Measurements from ENCODE around the gene DEFB131B. TPM values are rescaled to one million over a fixed set of nuclear protein-coding genes. Genes with fewer than 3 reads are reported as not detected.
"Not testable (repeated sequence)": the region's sequence is repeated elsewhere in the genome, so short reads cannot be mapped to it uniquely, and the experiment has no call there.

The DEFB131B gene
- total RNA-seq, 1 donor from 2014 or later, result not detected

DNA sequence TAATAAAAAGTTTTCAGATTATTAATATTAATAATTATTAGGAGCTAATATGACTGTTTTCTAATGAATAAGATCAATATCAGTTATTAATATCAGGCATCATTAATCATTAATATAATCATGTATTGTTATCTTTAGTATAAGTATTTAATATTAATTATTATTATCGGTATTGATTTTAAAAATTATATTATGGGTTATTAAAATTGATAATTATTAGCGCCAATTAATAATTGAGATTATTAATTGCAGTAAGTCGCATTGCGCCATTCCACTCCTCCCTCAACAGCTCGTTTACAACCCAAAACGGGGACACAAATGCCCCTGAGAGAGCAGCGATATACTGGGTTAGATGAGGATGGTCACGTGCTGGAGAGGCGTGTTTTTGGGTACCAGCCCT, 30.0 kb downstream of the DEFB131B start:
- peaks cover 9 to 19% of the 10 kb centered on the region in 2 donors for H3K36me3 ChIP-seq
- no peaks in the 10 kb centered on the region for H3K9me3 ChIP-seq
- H3K4me3 ChIP-seq, result no peak overlapping the region
- no peaks in the 10 kb centered on the region for H3K27me3 ChIP-seq
- DNase-seq (ENCODE audit: low spot score in 2 of 2), result no peak
- TF ChIP-seq, protein P1, sequence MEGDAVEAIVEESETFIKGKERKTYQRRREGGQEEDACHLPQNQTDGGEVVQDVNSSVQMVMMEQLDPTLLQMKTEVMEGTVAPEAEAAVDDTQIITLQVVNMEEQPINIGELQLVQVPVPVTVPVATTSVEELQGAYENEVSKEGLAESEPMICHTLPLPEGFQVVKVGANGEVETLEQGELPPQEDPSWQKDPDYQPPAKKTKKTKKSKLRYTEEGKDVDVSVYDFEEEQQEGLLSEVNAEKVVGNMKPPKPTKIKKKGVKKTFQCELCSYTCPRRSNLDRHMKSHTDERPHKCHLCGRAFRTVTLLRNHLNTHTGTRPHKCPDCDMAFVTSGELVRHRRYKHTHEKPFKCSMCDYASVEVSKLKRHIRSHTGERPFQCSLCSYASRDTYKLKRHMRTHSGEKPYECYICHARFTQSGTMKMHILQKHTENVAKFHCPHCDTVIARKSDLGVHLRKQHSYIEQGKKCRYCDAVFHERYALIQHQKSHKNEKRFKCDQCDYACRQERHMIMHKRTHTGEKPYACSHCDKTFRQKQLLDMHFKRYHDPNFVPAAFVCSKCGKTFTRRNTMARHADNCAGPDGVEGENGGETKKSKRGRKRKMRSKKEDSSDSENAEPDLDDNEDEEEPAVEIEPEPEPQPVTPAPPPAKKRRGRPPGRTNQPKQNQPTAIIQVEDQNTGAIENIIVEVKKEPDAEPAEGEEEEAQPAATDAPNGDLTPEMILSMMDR (IDR thresholded peaks at IDR 0.05), result no peak
- intact Hi-C loops (cut with DNase I), result no loop called here
- no peak overlapping the region for H3K27ac ChIP-seq
- H3K4me1 ChIP-seq, result no peaks in the 10 kb centered on the region

DNA sequence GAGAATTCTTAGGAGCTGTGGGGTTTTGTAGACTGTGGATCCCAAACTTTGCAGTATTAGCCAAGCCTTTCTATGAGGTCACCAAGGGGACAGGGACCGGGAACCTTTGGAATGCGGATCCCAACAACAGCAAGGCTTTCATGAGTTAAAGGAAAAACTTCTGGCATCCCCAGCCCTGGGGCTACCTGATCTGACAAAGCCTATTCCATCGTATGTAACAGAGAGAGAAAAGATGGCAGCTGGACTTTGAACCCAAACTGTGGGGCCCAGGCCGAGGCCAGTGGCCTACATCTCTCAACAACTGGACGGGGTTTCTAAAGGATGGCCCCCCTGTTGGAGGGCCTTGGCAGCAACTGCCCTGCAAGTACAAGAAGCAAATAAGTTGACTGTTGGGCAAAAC, 32.5 kb downstream of the DEFB131B start:
- intact Hi-C loops (cut with DNase I); H3K4me3 ChIP-seq; DNase-seq (ENCODE audit: low spot score in 2 of 2); H3K27ac ChIP-seq; H3K27me3 ChIP-seq; H3K9me3 ChIP-seq; H3K4me1 ChIP-seq: not testable (repeated sequence)
- peaks cover 12 to 30% of the 10 kb centered on the region in 2 donors for H3K36me3 ChIP-seq

DNA sequence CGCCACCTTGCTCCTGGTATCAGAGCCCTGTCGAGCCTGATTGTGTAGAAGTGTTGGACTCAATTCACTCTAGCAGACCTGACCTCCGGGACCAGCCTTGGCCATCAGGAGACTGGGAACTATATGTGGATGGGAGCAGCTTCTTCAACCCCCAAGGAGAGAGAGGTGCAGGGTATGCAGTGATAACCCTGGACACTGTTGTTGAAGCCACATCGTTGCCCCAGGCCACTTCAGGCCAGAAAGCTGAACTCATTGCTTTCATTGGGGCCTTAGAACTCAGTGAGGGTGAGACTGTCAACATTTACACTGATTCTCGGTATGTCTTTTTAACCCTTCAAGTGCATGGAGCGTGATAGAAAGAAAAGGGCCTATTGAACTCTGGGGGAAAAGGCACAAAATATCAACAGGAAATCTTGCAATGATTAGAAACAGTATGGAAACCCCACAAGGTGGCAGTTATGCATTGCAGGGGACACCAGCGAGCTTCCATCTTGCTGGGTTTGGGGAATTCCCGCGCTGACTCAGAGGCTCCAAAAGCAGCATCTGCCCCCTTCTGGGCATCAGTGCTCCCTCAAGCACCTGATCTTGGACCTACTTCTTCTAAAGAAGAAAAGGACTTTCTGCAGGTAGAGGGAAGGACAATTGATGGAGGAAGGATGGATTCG, 33.2 kb downstream of the DEFB131B start:
- H3K9me3 ChIP-seq; intact Hi-C loops (cut with DNase I); H3K4me1 ChIP-seq; DNase-seq (ENCODE audit: low spot score in 2 of 2); H3K27me3 ChIP-seq; H3K27ac ChIP-seq; H3K4me3 ChIP-seq: not testable (repeated sequence)
- H3K36me3 ChIP-seq, result peaks cover 16 to 37% of the 10 kb centered on the region in 2 donors

DNA sequence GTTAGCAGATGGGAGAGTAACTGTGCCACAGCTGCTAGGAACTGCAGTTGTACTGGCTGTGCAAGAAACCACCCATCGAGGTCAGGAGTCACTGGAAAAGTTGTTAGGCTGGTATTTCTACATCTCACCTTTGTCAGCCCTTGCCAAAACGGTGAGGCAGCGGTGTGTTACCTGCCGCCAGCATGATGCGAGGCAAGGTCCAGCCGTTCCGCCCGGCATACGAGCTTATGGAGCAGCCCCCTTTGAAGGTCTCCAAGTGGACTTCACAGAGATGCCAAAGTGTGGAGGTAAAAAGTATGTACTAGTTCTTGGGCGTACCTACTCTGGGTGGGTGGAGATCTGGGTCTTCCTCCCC, 33.7 kb downstream of the DEFB131B start:
- H3K36me3 ChIP-seq, result peaks cover 16 to 42% of the 10 kb centered on the region in 2 donors

DNA sequence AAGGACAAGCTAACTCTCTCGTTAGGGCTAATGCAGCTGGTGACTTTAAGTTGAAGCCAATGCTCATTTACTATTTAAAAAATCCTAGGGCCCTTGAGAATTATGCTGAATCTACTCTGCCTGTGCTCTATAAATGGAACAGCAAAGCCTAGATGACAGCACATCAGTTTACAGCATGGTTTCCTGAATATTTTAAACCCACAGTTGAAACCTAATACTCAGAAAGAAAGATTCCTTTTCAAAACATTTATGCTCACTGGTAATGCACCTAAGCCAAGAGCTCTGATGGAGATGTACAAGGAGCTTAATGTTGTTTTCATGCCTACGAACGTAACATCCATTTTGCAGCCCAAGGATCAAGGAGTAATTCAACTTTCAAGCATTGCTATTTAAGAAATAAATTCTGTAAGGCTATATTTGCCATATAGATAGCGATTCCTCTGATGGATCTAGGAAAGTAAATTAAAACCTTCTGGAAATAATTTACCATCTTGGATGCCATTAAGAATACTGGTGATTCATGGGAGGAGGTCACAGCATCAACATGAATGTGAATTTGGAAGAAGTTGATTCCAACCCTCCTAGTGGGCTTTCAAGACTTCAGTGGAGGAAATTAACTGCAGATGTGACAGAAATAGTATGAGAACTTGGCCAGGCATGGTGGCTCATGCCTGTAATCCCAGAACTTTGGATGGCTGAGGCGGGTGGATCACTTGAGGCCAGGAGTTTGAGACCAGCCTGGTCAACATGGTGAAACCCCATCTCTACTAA, 35.7 kb downstream of the DEFB131B start:
- Histone ChIP-seq H3K27me3 (no peaks in the 10 kb centered on the region), H3K4me3 (no peak overlapping the region), H3K27ac (no peak overlapping the region), H3K9me3 (no peaks in the 10 kb centered on the region), H3K36me3 (peaks cover 25 to 54% of the 10 kb centered on the region in 2 donors), H3K4me1 (no peaks in the 10 kb centered on the region)
- intact Hi-C loops (cut with DNase I), result no loop called here
- no peak for DNase-seq (ENCODE audit: low spot score in 2 of 2)
- TF ChIP-seq, protein P1 (IDR thresholded peaks at IDR 0.05), result no peak

More for the DNA sequence above, 33.7 kb downstream of the DEFB131B start:
- H3K4me3 ChIP-seq; H3K9me3 ChIP-seq; DNase-seq (ENCODE audit: low spot score in 2 of 2); H3K27me3 ChIP-seq; intact Hi-C loops (cut with DNase I); H3K27ac ChIP-seq; H3K4me1 ChIP-seq: not testable (repeated sequence)

DNA sequence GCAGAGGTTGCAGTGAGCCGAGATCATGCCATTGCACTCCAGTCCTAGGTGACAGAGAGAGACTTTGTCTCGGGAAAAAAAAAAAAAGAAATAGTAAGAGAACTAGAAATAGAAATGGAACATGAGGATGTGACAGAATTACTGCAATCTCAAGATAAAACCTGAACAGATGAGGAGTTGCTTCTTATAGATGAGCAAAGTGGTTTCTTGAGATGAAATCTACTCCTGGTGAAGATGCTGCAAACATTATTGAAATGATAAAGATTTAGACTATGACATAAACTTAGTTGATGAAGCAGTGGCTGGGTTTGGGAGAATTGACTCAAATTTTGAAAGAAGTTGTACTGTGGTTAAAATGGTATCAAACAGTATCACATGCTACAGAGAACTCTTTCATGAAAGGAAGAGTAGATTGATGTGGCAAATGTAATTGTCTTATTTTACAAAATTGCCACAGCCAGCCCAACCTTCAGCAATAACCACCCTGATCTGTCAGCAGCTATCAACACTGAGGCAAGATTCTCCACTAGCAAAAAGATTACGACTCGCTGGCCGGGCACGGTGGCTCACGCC, 36.5 kb downstream of the DEFB131B start:
- Histone ChIP-seq H3K4me1 (no peaks in the 10 kb centered on the region), H3K27ac (no peak overlapping the region), H3K27me3 (no peaks in the 10 kb centered on the region), H3K4me3 (no peak overlapping the region), H3K36me3 (peaks cover 25 to 54% of the 10 kb centered on the region in 2 donors), H3K9me3 (no peaks in the 10 kb centered on the region)
- intact Hi-C loops (cut with DNase I), result no loop called here
- TF ChIP-seq, protein P1 (IDR thresholded peaks at IDR 0.05), result no peak
- no peak for DNase-seq (ENCODE audit: low spot score in 2 of 2)

DNA sequence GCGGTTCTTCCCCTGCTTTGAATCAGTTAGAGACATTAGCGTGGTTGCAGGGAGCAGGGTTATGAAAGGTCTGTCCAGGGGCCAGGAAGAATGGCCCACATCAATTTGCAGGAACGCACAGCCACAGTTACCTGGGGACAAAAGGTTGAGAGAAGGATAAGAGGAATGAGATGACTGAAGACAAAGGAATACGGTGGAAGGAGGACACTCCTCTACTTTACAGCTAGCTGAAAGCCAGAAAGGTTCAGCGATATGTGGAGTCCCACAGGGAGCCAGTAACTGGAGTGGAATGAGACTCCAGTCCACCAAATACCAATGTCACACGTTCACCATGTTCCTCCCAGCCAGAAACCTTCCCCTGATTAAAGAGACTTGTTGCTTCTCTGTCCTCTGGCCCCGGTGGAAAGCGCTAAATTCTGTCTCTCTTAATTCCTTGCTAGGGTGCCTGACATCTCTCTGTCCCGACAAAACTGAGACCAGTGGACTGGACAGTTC, 39.4 kb downstream of the DEFB131B start:
- no peaks in the 10 kb centered on the region for H3K27me3 ChIP-seq
- no peaks in the 10 kb centered on the region for H3K4me1 ChIP-seq
- H3K9me3 ChIP-seq, result no peaks in the 10 kb centered on the region
- DNase-seq (ENCODE audit: low spot score in 2 of 2), result no peak
- TF ChIP-seq, protein P1 (IDR thresholded peaks at IDR 0.05), result no peak
- H3K36me3 ChIP-seq, result peaks cover 18 to 51% of the 10 kb centered on the region in 2 donors
- intact Hi-C loops (cut with DNase I), result no loop called here
- H3K4me3 ChIP-seq, result no peak overlapping the region
- H3K27ac ChIP-seq, result no peak overlapping the region
